Stimulated activated CD4-positive, alpha-beta T cell treated with anti-CD3 and anti-CD28 coated beads, Interleukin-15, amount 100 ng/mL, for 24 hours (primary cell): Measurements from ENCODE around the gene ANKS1A.

Experiments used
- DNase-seq: peaks from one replicate; pipeline ENCODE4 v3.0.0-alpha.2; 2020

The ANKS1A gene

GRCh38 chr6:35026434-35027222 lies 137.6 kb downstream of the ANKS1A start:
- no peak for DNase-seq

- no peak for DNase-seq
Measured at GRCh38 chr6:35027807-35028206, 138.8 kb downstream of the ANKS1A start.

GRCh38 chr6:35028781-35029769 lies 140.0 kb downstream of the ANKS1A start:
- no peak for DNase-seq

- DNase-seq, result no peak
Measured at GRCh38 chr6:35030099-35030498, 141.0 kb downstream of the ANKS1A start.

GRCh38 chr6:35031611-35032529 lies 142.8 kb downstream of the ANKS1A start:
- no peak for DNase-seq

- DNase-seq, result no peak
Measured at GRCh38 chr6:35033683-35034082, 144.6 kb downstream of the ANKS1A start.

GRCh38 chr6:35034411-35035191 lies 145.5 kb downstream of the ANKS1A start:
- no peak for DNase-seq

GRCh38 chr6:35035481-35036030 lies 146.5 kb downstream of the ANKS1A start:
- no peak for DNase-seq

- no peak for DNase-seq
Measured at GRCh38 chr6:35036059-35036827, 147.2 kb downstream of the ANKS1A start.

- no peak for DNase-seq
Measured at GRCh38 chr6:35036828-35037663, 148.0 kb downstream of the ANKS1A start.

GRCh38 chr6:35037664-35038038 lies 148.6 kb downstream of the ANKS1A start:
- DNase-seq, result no peak

- DNase-seq, result no peak
Measured at GRCh38 chr6:35038076-35038475, 149.0 kb downstream of the ANKS1A start.

- DNase-seq, result no peak
Measured at GRCh38 chr6:35040398-35040797, 151.3 kb downstream of the ANKS1A start.

- DNase-seq, result no peak
Measured at GRCh38 chr6:35041086-35041861, 152.2 kb downstream of the ANKS1A start.

- DNase-seq, result no peak
Measured at GRCh38 chr6:35042031-35042815, 153.2 kb downstream of the ANKS1A start.

- no peak for DNase-seq
Measured at GRCh38 chr6:35043381-35044130, 154.5 kb downstream of the ANKS1A start.

- DNase-seq, result no peak
Measured at GRCh38 chr6:35044145-35044745, 155.2 kb downstream of the ANKS1A start.
